H1 (cell line): ENCODE data around the gene ADIPOQ. TPM values are rescaled to one million over a fixed set of nuclear protein-coding genes. Genes with fewer than 3 reads are reported as not detected.
"Not testable (repeated sequence)": the region's sequence is repeated elsewhere in the genome, so short reads cannot be mapped to it uniquely, and the experiment has no call there.

Experiments used
- CTCF ChIA-PET: fragments of 300-600 bp; sonication (Branson Sonifier 250); formaldehyde crosslinking; loops from one replicate; lab custom pipeline; 2021; ENCODE audit not compliant: partially characterized antibody; lab: Charles Lee
- POLR2A ChIA-PET: fragments of 300-600 bp; sonication (Branson Sonifier 250); formaldehyde crosslinking; loops from one replicate; lab custom pipeline; 2021; ENCODE audit warnings: inconsistent platforms; ENCODE audit not compliant: partially characterized antibody; lab: Charles Lee
- DNase-seq, 2 experiments: peaks; one replicate each; pipeline versions ENCODE4 v3.0.0 to v3.0.0-alpha.2; 2010 to 2022; ENCODE audit warnings: low spot score in 2 of 2, low read depth in 1 of 2, mixed read lengths in 1 of 2
- FAIRE-seq: peaks from 2 replicates; lab custom pipeline; 2011; peaks lifted over from hg19 to GRCh38; lab: Jason Lieb, UNC
- H2AFZ ChIP-seq: 2 replicates; pipeline ENCODE4 v1.8.1; 2012; ENCODE audit warnings: low read length, inconsistent platforms
- H2AK5ac ChIP-seq: 2 replicates; pipeline ENCODE4 v1.6.1; 2013; ENCODE audit warnings: low read depth, low read length
- H2BK120ac ChIP-seq: replicated peaks from 2 replicates; pipeline ENCODE3; 2013; ENCODE audit warnings: low read depth, low read length, inconsistent platforms
- H2BK12ac ChIP-seq: 2 replicates; pipeline ENCODE4 v1.6.1; 2013; ENCODE audit warnings: low read depth, low read length
- H2BK15ac ChIP-seq: 2 replicates; pipeline ENCODE4 v1.6.1; 2013; ENCODE audit warnings: low read length
- H2BK20ac ChIP-seq: 2 replicates; pipeline ENCODE4 v1.6.1; 2013; ENCODE audit warnings: low read length
- H2BK5ac ChIP-seq: 2 replicates; pipeline ENCODE4 v1.6.1; 2013; ENCODE audit warnings: low read depth, low read length
- H3K14ac ChIP-seq: 2 replicates; pipeline ENCODE4 v1.6.1; 2013; ENCODE audit warnings: inconsistent platforms; ENCODE audit not compliant: insufficient read length
- H3K18ac ChIP-seq: 2 replicates; pipeline ENCODE4 v1.6.1; 2013; ENCODE audit warnings: low read length; ENCODE audit errors: extremely low read depth
- H3K23ac ChIP-seq: 2 replicates; pipeline ENCODE4 v1.6.1; 2013; ENCODE audit warnings: inconsistent platforms; ENCODE audit not compliant: insufficient read length
- H3K23me2 ChIP-seq: 2 replicates; pipeline ENCODE4 v1.6.1; 2013; ENCODE audit warnings: low read depth, low read length
- H3K27ac ChIP-seq: 2 replicates; pipeline ENCODE4 v1.6.1; 2011; ENCODE audit warnings: low read depth, low read length, inconsistent platforms
- H3K27me3 ChIP-seq, 4 experiments: replicated peaks in 1 of 4; 1 replicate in 1 of 4; 2 replicates in 3 of 4; pipeline versions ENCODE4 v1.6.1 to v1.8.1; 2011 to 2013; ENCODE audit warnings: low read length in 3 of 4, mild to moderate bottlenecking in 3 of 4, inconsistent platforms in 2 of 4, mixed read lengths in 2 of 4, moderate library complexity in 1 of 4; ENCODE audit not compliant: control insufficient read depth in 3 of 4, insufficient read depth in 3 of 4; ENCODE audit errors: extremely low read depth in 1 of 4
- H3K36me3 ChIP-seq, 4 experiments: 2 replicates each; pipeline versions ENCODE4 v1.6.1 to v1.8.1; 2011 to 2013; ENCODE audit warnings: mild to moderate bottlenecking in 4 of 4, low read length in 3 of 4, moderate library complexity in 2 of 4, control low read depth in 1 of 4, inconsistent platforms in 1 of 4; ENCODE audit not compliant: insufficient read depth in 4 of 4, control insufficient read depth in 2 of 4
- H3K4ac ChIP-seq: replicated peaks from 2 replicates; pipeline ENCODE3; 2013; ENCODE audit warnings: low read length, low read depth, mixed read lengths, inconsistent platforms; ENCODE audit not compliant: insufficient read length
- H3K4me1 ChIP-seq, 4 experiments: replicated peaks in 1 of 4; 1 replicate in 1 of 4; 2 replicates in 3 of 4; pipeline versions ENCODE4 v1.6.1 to v1.8.1; 2011 to 2013; ENCODE audit warnings: low read length in 3 of 4, inconsistent platforms in 2 of 4, mixed read lengths in 1 of 4; ENCODE audit not compliant: insufficient read depth in 4 of 4, control insufficient read depth in 3 of 4
- H3K4me2 ChIP-seq, 2 experiments: 2 replicates each; pipeline versions ENCODE4 v1.6.1 to v1.8.1; 2011 to 2013; ENCODE audit warnings: low read depth in 2 of 2, low read length in 2 of 2, control low read depth in 1 of 2, inconsistent platforms in 1 of 2, mild to moderate bottlenecking in 1 of 2; ENCODE audit not compliant: insufficient read depth in 1 of 2
- H3K4me3 ChIP-seq, 4 experiments: fragments of 200-600, 300-600 bp in 1 of 4; sonication (generic), shearing (Covaris generic), sonication (Bioruptor Twin) in 1 of 4; 2 replicates each; pipeline versions ENCODE4 v1.5.1 to v1.8.1; 2011 to 2016; ENCODE audit warnings: low read length in 4 of 4, low read depth in 3 of 4, control low read depth in 2 of 4, inconsistent platforms in 2 of 4, mild to moderate bottlenecking in 2 of 4, mixed read lengths in 1 of 4, moderate library complexity in 1 of 4; ENCODE audit not compliant: insufficient read depth in 2 of 4; ENCODE audit errors: extremely low read depth in 1 of 4
- H3K56ac ChIP-seq: replicated peaks from 2 replicates; pipeline ENCODE3; 2013; ENCODE audit warnings: low read depth, mild to moderate bottlenecking, mixed read lengths, low read length, inconsistent platforms; ENCODE audit not compliant: insufficient read length
- H3K79me1 ChIP-seq: 2 replicates; pipeline ENCODE4 v1.6.1; 2013; ENCODE audit warnings: low read depth, low read length, control low read depth
- H3K79me2 ChIP-seq, 2 experiments: 2 replicates each; pipeline versions ENCODE4 v1.6.1 to v1.8.1; 2012 to 2013; ENCODE audit warnings: low read length in 2 of 2, mild to moderate bottlenecking in 2 of 2, inconsistent platforms in 1 of 2; ENCODE audit not compliant: insufficient read depth in 2 of 2, control insufficient read depth in 1 of 2
- H3K9ac ChIP-seq, 4 experiments: replicated peaks in 1 of 4; 1 replicate in 1 of 4; 2 replicates in 3 of 4; pipeline versions ENCODE4 v1.6.1 to v1.8.1; 2011 to 2013; ENCODE audit warnings: low read depth in 3 of 4, low read length in 3 of 4, control low read depth in 2 of 4, mild to moderate bottlenecking in 2 of 4, moderate library complexity in 2 of 4, inconsistent platforms in 1 of 4; ENCODE audit errors: extremely low read depth in 1 of 4
- H3K9me3 ChIP-seq, 2 experiments: 2 replicates each; pipeline versions ENCODE4 v1.6.1 to v1.8.1; 2012 to 2013; ENCODE audit warnings: mild to moderate bottlenecking in 2 of 2, moderate library complexity in 2 of 2, control low read depth in 1 of 2, inconsistent platforms in 1 of 2, low read depth in 1 of 2, low read length in 1 of 2, mixed read lengths in 1 of 2; ENCODE audit not compliant: insufficient read depth in 2 of 2
- H4K20me1 ChIP-seq, 2 experiments: replicated peaks in 1 of 2; 2 replicates each; pipeline versions ENCODE3 to v1.8.1; 2011 to 2013; ENCODE audit warnings: inconsistent platforms in 2 of 2, low read length in 2 of 2, mild to moderate bottlenecking in 1 of 2; ENCODE audit not compliant: insufficient read depth in 2 of 2, control insufficient read depth in 1 of 2
- H4K5ac ChIP-seq: 2 replicates; pipeline ENCODE4 v1.6.1; 2013; ENCODE audit warnings: low read length, low read depth, mixed read lengths, inconsistent platforms; ENCODE audit not compliant: insufficient read length
- H4K8ac ChIP-seq: 2 replicates; pipeline ENCODE4 v1.8.0; 2013; ENCODE audit warnings: mild to moderate bottlenecking, moderate library complexity, low read length, inconsistent platforms; ENCODE audit not compliant: insufficient read depth; ENCODE audit errors: extremely low read depth
- H4K91ac ChIP-seq: replicated peaks from 2 replicates; pipeline ENCODE3; 2013; ENCODE audit warnings: low read length, mixed read lengths, inconsistent platforms; ENCODE audit not compliant: insufficient read length
- WGBS, 2 experiments: shearing (Covaris generic) in 1 of 2; methylation state at CpG; one replicate each; pipeline versions ENCODE4 v1.1.6 to v1.1.7; 2013 to 2015; ENCODE audit warnings: low lambda C conversion rate in 2 of 2, mixed read lengths in 2 of 2, inconsistent platforms in 1 of 2, low coverage in 1 of 2, missing lambda C conversion rate in 1 of 2; ENCODE audit not compliant: insufficient replicate concordance in 2 of 2, insufficient coverage in 1 of 2, insufficient read length in 1 of 2; ENCODE audit errors: extremely low coverage in 1 of 2, missing lambda C conversion rate in 1 of 2; 5-methylcytosine and 5-hydroxymethylcytosine counted together
- polyA plus RNA-seq, 7 experiments: library from polyadenylated mRNA; depleted of rRNA in 3 of 7; stranded (reverse) in 5 of 7; unstranded in 2 of 7; fragments of >200 nt in 5 of 7; fragments of 200-250 nt in 2 of 7; gene quantifications; 1 replicate in 5 of 7; 2 replicates in 1 of 7; 4 replicates in 1 of 7; pipeline versions ENCODE4 v1.2.1 to v1.2.3, GENCODE V29; 2011 to 2013; ENCODE audit warnings: missing spikeins in 2 of 7, mixed read lengths in 2 of 7
- total RNA-seq: library from RNA; stranded (reverse); fragmentation: NEBNext Ultra II Directional; extraction: Animal tissue kit (Norgen Biotek cat#: 25700); gene quantifications from 2 replicates; pipeline ENCODE4 v1.2.1, GENCODE V29; 2021

ADIPOQ gene
- total and polyA plus RNA-seq, 2 of the 8 experiments (the other 6 are each of a cell fraction or from before 2014, with no cell fraction given), result not detected

- H3K56ac ChIP-seq, H2BK15ac ChIP-seq, H3K4me1 ChIP-seq, H4K5ac ChIP-seq, H2BK12ac ChIP-seq, H3K18ac ChIP-seq, H3K27ac ChIP-seq, H4K8ac ChIP-seq, CTCF ChIA-PET, H3K4me3 ChIP-seq, H4K20me1 ChIP-seq, H3K23ac ChIP-seq, H3K27me3 ChIP-seq, H3K36me3 ChIP-seq, H3K4ac ChIP-seq, H2BK20ac ChIP-seq, H3K23me2 ChIP-seq, H3K14ac ChIP-seq, H2AFZ ChIP-seq, H3K9ac ChIP-seq, FAIRE-seq, H4K91ac ChIP-seq, H2BK5ac ChIP-seq, H3K4me2 ChIP-seq, POLR2A ChIA-PET, H3K79me1 ChIP-seq, H3K79me2 ChIP-seq, DNase-seq, H2BK120ac ChIP-seq, H2AK5ac ChIP-seq: not testable (repeated sequence)
- H3K9me3 ChIP-seq, result peaks cover 0 to 10% of the 10 kb centered on the region in 2 experiments; a peak in 1 of 4 replicates
- no CpG with 5 or more reads among the region's 30 CpGs for WGBS, 2 experiments
These were observed 31.3 kb downstream of the ADIPOQ start for GRCh38 chr3:186873796-186874195.

- H2AK5ac ChIP-seq, H4K8ac ChIP-seq, H4K5ac ChIP-seq, H3K23me2 ChIP-seq, H3K4me3 ChIP-seq, H2AFZ ChIP-seq, H2BK120ac ChIP-seq, H2BK15ac ChIP-seq, H3K4ac ChIP-seq, H4K91ac ChIP-seq, H3K4me1 ChIP-seq, H3K4me2 ChIP-seq, DNase-seq, H2BK12ac ChIP-seq, FAIRE-seq, H3K36me3 ChIP-seq, H3K79me2 ChIP-seq, H2BK5ac ChIP-seq, H2BK20ac ChIP-seq, H3K56ac ChIP-seq, H3K18ac ChIP-seq, CTCF ChIA-PET, H3K14ac ChIP-seq, H4K20me1 ChIP-seq, POLR2A ChIA-PET, H3K27me3 ChIP-seq, H3K79me1 ChIP-seq, H3K27ac ChIP-seq, H3K23ac ChIP-seq, H3K9ac ChIP-seq: not testable (repeated sequence)
- WGBS, 2 experiments, result 100% methylated on average over 1 of the region's 24 CpGs; no CpG with 5 or more reads in 1 of the 2 experiments
- H3K9me3 ChIP-seq, result peaks cover 0 to 10% of the 10 kb centered on the region in 2 experiments; a peak in 1 of 4 replicates
These were observed 31.7 kb downstream of the ADIPOQ start for GRCh38 chr3:186874216-186874615.
